CD4-positive, alpha-beta T cell (primary cell): ENCODE results near the gene SLC35D3. TPM values are rescaled to one million over a fixed set of nuclear protein-coding genes. Genes with fewer than 3 reads are reported as not detected.
"Not testable (repeated sequence)": the region's sequence is repeated elsewhere in the genome, so short reads cannot be mapped to it uniquely, and the experiment has no call there.

Experiments used
- ATAC-seq: fragments of 200-7000 bp; cut with Tn5 transposase; one replicate; pipeline ENCODE4 v1.10.0; 2022; ENCODE audit warnings: mild to moderate bottlenecking; ENCODE audit not compliant: poor library complexity
- CTCF ChIA-PET: fragments of 350-600 bp; sonication (Branson Sonifier 250); formaldehyde crosslinking; loops from one replicate; lab custom pipeline; 2021; ENCODE audit warnings: antibody characterized with exemption, inconsistent platforms; lab: Charles Lee
- POLR2A ChIA-PET: fragments of 350-600 bp; sonication (Branson Sonifier 250); formaldehyde crosslinking; loops from one replicate; lab custom pipeline; 2021; ENCODE audit warnings: antibody characterized with exemption, inconsistent platforms; lab: Charles Lee
- DNase-seq, 14 experiments: peaks; one replicate each; pipeline ENCODE4 v3.0.0-alpha.2; 2013 to 2020; ENCODE audit warnings: mixed read lengths in 2 of 14
- H3K27ac ChIP-seq, 2 donors: one replicate each; pipeline versions ENCODE4 v1.5.1 to v1.7.0; 2013; ENCODE audit warnings: low read length in 2 of 2, low read depth in 1 of 2, mild to moderate bottlenecking in 1 of 2
- H3K27me3 ChIP-seq, 2 experiments: 1 replicate in 1 of 2; 2 replicates in 1 of 2; pipeline versions ENCODE4 v1.6.1 to v1.7.0; 2013; ENCODE audit warnings: low read length in 2 of 2, control low read depth in 1 of 2, mild to moderate bottlenecking in 1 of 2, moderate library complexity in 1 of 2; ENCODE audit not compliant: insufficient read depth in 2 of 2, control insufficient read depth in 1 of 2
- H3K36me3 ChIP-seq: one replicate; pipeline ENCODE4 v1.6.1; 2013; ENCODE audit warnings: low read length, control low read depth; ENCODE audit not compliant: insufficient read depth
- H3K4me1 ChIP-seq: one replicate; pipeline ENCODE4 v1.6.1; 2013; ENCODE audit warnings: low read length, control low read depth; ENCODE audit not compliant: insufficient read depth
- H3K4me3 ChIP-seq: one replicate; pipeline ENCODE4 v1.5.1; 2013; ENCODE audit warnings: mild to moderate bottlenecking, low read length, moderate library complexity
- H3K9me3 ChIP-seq, 2 experiments: 1 replicate in 1 of 2; 2 replicates in 1 of 2; pipeline versions ENCODE4 v1.6.1 to v1.7.0; 2013; ENCODE audit warnings: low read length in 2 of 2, mild to moderate bottlenecking in 2 of 2, control low read depth in 1 of 2, moderate library complexity in 1 of 2; ENCODE audit not compliant: control insufficient read depth in 1 of 2, insufficient read depth in 1 of 2
- H3K27ac Mint-ChIP-seq: one replicate; pipeline ENCODE4 v1.8.0; 2020; ENCODE audit warnings: mixed read lengths
- H3K27me3 Mint-ChIP-seq: one replicate; pipeline ENCODE4 v1.8.0; 2021; ENCODE audit warnings: mixed read lengths
- H3K36me3 Mint-ChIP-seq: one replicate; pipeline ENCODE4 v1.8.0; 2021; ENCODE audit warnings: low read depth, mixed read lengths
- H3K4me1 Mint-ChIP-seq: one replicate; pipeline ENCODE4 v1.8.0; 2021; ENCODE audit warnings: low read depth, mixed read lengths
- H3K4me3 Mint-ChIP-seq: one replicate; pipeline ENCODE4 v1.8.0; 2020; ENCODE audit warnings: mild to moderate bottlenecking, mixed read lengths
- H3K9me3 Mint-ChIP-seq: one replicate; pipeline ENCODE4 v1.8.0; 2020; ENCODE audit warnings: mixed read lengths
- intact Hi-C, 2 experiments: fragments of 100-400 bp; cut with DNase I in 1 of 2; cut with micrococcal nuclease in 1 of 2; formaldehyde crosslinking; loops; one replicate each; pipeline versions ENCODE4 v1.15.1 to v1.9.0; 2023 to 2025; cut with DNase I, micrococcal nuclease
- polyA plus RNA-seq, 2 donors: library from polyadenylated mRNA; unstranded; fragments of 120-200 nt; gene quantifications; one replicate each; pipeline ENCODE4 v1.2.1, GENCODE V29; 2013
- total RNA-seq, 174 experiments: library from RNA in 2 of 174; stranded (reverse) in 2 of 174; gene quantifications; one replicate each; pipeline ENCODE4 v1.2.3 and lab custom pipeline; 2021 to 2026
- TF ChIP-seq, protein P1 (sequence below): fragments of 200-600 bp; IDR thresholded peaks from one replicate; pipeline ENCODE4 v1.8.0; 2022; ENCODE audit warnings: antibody characterized with exemption, mild to moderate bottlenecking

The SLC35D3 gene, protein sequence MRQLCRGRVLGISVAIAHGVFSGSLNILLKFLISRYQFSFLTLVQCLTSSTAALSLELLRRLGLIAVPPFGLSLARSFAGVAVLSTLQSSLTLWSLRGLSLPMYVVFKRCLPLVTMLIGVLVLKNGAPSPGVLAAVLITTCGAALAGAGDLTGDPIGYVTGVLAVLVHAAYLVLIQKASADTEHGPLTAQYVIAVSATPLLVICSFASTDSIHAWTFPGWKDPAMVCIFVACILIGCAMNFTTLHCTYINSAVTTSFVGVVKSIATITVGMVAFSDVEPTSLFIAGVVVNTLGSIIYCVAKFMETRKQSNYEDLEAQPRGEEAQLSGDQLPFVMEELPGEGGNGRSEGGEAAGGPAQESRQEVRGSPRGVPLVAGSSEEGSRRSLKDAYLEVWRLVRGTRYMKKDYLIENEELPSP
- not detected for total RNA-seq
- not detected for polyA plus RNA-seq (2013, experiment 1 of 2)
- polyA plus RNA-seq (2013, experiment 2 of 2): not detected
- 0 to 0.38 (median 0) reads per million in 172 experiments for total RNA-seq (lab: John Stamatoyannopoulos, UW)

DNA sequence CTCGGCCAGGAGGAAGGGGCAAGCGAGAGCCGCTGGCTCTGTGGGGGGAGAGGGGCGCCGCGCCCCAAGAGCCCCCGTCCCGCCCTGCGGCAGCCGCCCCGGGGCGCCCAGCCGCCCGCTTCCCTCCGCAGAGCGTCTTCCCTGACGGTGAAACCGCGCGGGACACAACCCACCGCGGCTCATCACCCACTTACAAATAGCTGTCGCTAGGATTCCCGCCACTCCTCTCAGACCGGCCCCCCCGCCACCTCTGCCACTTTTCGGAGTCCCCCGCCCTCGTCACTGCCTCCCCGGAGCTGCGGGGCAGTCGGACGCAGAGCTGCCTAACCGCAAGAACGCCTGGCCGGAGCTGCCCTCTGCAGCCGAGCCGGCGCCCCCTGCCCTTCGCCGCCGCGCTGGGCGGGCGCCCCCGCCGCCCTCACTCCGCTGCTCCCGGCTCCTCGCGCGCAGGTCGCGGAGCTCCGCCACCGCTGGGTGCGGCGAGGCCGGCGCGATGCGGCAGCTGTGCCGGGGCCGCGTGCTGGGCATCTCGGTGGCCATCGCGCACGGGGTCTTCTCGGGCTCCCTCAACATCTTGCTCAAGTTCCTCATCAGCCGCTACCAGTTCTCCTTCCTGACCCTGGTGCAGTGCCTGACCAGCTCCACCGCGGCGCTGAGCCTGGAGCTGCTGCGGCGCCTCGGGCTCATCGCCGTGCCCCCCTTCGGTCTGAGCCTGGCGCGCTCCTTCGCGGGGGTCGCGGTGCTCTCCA, at the start of gene SLC35D3:
TSS of gene SLC35D3 (plus strand) at position 366 of the 749 bp plus-strand sequence. CDS start at position 494, 128 bp downstream.
- Histone ChIP-seq H3K4me1 (peaks cover 38% of the 10 kb centered on the region), H3K27ac (no peak within 1 kb of the TSS), H3K4me3 (peak within 1 kb of the TSS; percentile 48), H3K27me3 (peaks cover 41 to 55% of the 10 kb centered on the region in 2 experiments), H3K9me3 (peaks cover 0 to 24% of the 10 kb centered on the region in 2 experiments), H3K36me3 (no peaks in the 10 kb centered on the region)
- no peak within 1 kb of the TSS for H3K27ac Mint-ChIP-seq
- ChIA-PET CTCF (no interaction called here), POLR2A (interaction anchor here (0.8 to 1.6 kb wide), 2 partner anchors 99 to 632 kb away, joined by 3 to 6 read pairs; partner anchors contain the start of genes BCLAF1 and PEX7)
- ATAC-seq (peak; percentile 36), DNase-seq (peak in 4 of 14 experiments; percentile 11 to 39 (median 36))
- no peaks in the 10 kb centered on the region for H3K36me3 Mint-ChIP-seq
- H3K4me1 Mint-ChIP-seq: peaks cover 19% of the 10 kb centered on the region
- intact Hi-C loops: no loop called here
- peaks cover 66% of the 10 kb centered on the region for H3K27me3 Mint-ChIP-seq
- H3K9me3 Mint-ChIP-seq: no peaks in the 10 kb centered on the region
- H3K4me3 Mint-ChIP-seq: peak within 1 kb of the TSS; percentile 84
- TF ChIP-seq, protein P1, sequence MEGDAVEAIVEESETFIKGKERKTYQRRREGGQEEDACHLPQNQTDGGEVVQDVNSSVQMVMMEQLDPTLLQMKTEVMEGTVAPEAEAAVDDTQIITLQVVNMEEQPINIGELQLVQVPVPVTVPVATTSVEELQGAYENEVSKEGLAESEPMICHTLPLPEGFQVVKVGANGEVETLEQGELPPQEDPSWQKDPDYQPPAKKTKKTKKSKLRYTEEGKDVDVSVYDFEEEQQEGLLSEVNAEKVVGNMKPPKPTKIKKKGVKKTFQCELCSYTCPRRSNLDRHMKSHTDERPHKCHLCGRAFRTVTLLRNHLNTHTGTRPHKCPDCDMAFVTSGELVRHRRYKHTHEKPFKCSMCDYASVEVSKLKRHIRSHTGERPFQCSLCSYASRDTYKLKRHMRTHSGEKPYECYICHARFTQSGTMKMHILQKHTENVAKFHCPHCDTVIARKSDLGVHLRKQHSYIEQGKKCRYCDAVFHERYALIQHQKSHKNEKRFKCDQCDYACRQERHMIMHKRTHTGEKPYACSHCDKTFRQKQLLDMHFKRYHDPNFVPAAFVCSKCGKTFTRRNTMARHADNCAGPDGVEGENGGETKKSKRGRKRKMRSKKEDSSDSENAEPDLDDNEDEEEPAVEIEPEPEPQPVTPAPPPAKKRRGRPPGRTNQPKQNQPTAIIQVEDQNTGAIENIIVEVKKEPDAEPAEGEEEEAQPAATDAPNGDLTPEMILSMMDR: no peak

DNA sequence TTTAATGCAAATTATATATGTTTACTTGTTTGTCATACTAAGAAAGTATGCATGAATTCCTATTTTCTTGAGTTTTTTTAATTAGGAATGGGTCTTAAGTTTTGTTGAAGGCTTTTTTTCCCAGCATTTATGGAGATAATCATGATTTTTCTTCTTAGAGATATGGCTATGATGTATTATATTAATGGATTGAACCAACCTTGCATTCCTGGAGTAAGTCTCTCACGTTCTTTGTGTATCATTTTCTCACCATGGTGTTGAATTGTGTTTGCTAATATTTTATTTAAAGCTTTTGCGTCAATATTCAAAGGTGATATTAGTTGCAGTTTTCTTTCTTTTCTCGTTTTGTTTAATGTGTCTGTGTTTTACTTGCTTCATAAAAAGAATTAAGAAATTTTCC, 48.4 kb upstream of the SLC35D3 start:
- Mint-ChIP-seq H3K27ac (no peak overlapping the region), H3K27me3 (no peaks in the 10 kb centered on the region), H3K4me3 (no peak overlapping the region), H3K9me3 (peaks cover 11% of the 10 kb centered on the region), H3K4me1 (peaks cover 11% of the 10 kb centered on the region), H3K36me3 (peaks cover 92% of the 10 kb centered on the region)
- TF ChIP-seq, protein P1: no peak
- Histone ChIP-seq H3K9me3 (peaks cover 17 to 26% of the 10 kb centered on the region in 2 experiments), H3K27ac (no peak overlapping the region), H3K36me3 (peaks cover 8% of the 10 kb centered on the region), H3K4me3 (no peak overlapping the region), H3K27me3 (no peaks in the 10 kb centered on the region), H3K4me1 (no peaks in the 10 kb centered on the region)
- ChIA-PET POLR2A (no interaction called here), CTCF (no interaction called here)
- ATAC-seq (no peak), DNase-seq (no peak)
- intact Hi-C loops: no loop called here

DNA sequence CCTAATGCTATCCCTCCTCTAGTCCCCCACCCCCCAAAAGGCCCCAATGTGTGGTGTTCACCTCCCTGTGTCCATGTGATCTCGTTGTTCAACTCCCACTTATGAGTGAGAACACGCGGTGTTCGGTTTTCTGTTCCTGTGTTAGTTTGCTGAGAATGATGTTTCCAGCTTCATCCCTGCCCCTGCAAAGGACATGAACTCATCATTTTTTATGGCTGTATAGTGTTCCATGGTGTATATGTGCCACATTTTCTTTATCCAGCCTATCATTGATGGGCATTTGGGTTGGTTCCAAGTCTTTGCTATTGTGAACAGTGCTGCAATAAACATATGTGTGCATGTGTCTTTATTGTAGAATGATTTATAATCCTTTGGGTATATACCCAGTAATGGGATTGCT, 45.6 kb upstream of the SLC35D3 start:
- H3K9me3 Mint-ChIP-seq: peaks cover 11% of the 10 kb centered on the region
- H3K27me3 ChIP-seq, H3K4me1 ChIP-seq, ATAC-seq, DNase-seq, intact Hi-C loops, H3K4me3 Mint-ChIP-seq, H3K27ac ChIP-seq, CTCF ChIA-PET, POLR2A ChIA-PET, H3K36me3 ChIP-seq, H3K4me3 ChIP-seq, H3K27me3 Mint-ChIP-seq, H3K27ac Mint-ChIP-seq: not testable (repeated sequence)
- H3K4me1 Mint-ChIP-seq: peaks cover 18% of the 10 kb centered on the region
- peaks cover 15 to 26% of the 10 kb centered on the region in 2 experiments for H3K9me3 ChIP-seq
- H3K36me3 Mint-ChIP-seq: peaks cover 90% of the 10 kb centered on the region
